GM21576 (cell line): ENCODE measurements around the gene DNMBP.
"Not testable (repeated sequence)": the region's sequence is repeated elsewhere in the genome, so short reads cannot be mapped to it uniquely, and the experiment has no call there.

Experiments used
- ATAC-seq: cut with Tn5 transposase; IDR thresholded peaks from one replicate; pipeline ENCODE4 v1.9.1; 2021; ENCODE audit warnings: mild to moderate bottlenecking, moderate library complexity; ENCODE audit not compliant: unreplicated experiment

DNMBP gene

GRCh38 chr10:99840859-99841258 lies 168.9 kb downstream of the DNMBP start:
- ATAC-seq, result not testable (repeated sequence)

GRCh38 chr10:99836711-99837110 lies 173.0 kb downstream of the DNMBP start:
- no peak for ATAC-seq

GRCh38 chr10:99835947-99836346 lies 173.8 kb downstream of the DNMBP start:
- no peak for ATAC-seq

- ATAC-seq, result no peak
These were observed 175.3 kb downstream of the DNMBP start for GRCh38 chr10:99834410-99834809.

- no peak for ATAC-seq
These were observed 177.3 kb downstream of the DNMBP start for GRCh38 chr10:99832439-99832838.

GRCh38 chr10:99828464-99828863 lies 181.3 kb downstream of the DNMBP start:
- ATAC-seq, result no peak

GRCh38 chr10:99827936-99828335 lies 181.8 kb downstream of the DNMBP start:
- no peak for ATAC-seq
